Airway epithelial cell (primary cell): Measurements from ENCODE around the gene OGA. TPM values are rescaled to one million over a fixed set of nuclear protein-coding genes. Genes with fewer than 3 reads are reported as not detected.

Experiments used
- total RNA-seq: library from RNA; depleted of rRNA; stranded (reverse); fragments of >200 nt; gene quantifications from 2 replicates; pipeline ENCODE4 v1.2.3, GENCODE V29; 2015

Gene OGA
- 55.8 and 57.7 TPM in 2 replicates for total RNA-seq

GRCh38 chr10:101818119-101818871 lies at the start of gene OGA:
TSS of gene OGA (minus strand) at chr10:101818444. CDS start at chr10:101818022, 422 bp downstream.

DNA sequence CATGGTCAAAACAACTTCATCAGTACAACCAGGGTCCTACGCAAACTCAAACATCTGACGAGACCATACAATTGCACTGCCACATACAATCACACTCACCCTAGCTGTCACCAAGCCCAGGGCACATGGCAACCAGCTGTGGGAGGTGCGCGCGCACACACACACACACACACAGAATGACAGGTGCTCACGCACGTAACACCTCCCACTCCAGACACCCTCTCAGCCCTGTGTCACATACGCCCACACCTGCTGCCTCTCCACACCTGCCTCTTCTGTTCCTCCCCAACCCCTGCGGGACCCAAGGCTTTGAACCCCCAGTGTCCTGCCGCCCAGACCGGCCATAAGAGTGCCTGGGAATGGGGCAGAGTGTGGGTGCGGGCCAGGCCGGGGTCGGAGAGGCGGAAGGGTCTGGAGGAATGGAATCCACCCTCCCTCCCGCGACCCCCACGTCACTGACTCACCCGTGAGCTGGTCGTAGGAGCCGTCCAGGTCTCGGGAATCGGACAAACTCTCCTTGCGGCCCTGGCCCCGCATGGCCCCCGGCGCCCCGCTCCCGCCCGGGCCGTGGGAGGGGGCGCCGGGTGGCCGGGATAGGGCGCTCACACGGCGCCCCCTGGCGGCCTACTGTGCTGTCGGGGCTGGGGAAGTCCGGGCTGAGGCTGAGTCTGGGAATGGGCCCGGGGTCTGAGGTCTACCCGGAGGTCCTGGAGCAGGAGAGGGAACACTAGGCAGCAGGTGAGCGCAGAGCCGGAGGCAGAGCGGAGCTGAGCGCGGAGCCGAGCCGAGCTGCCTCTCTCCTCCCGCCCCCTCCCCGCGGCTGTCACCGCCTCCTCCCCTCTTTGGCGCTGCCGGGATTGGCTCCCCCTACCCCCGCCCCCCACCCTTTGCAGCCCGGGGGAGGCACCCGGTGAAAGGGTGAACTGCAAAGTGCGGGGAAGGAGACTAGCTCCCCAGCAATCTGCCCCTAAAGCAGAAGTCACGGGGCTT lies 25.1 kb upstream of the OGA start, which contains the start of gene KCNIP2:
Gene KCNIP2, minus strand, starts transcription at position 769 of the 990 bp plus-strand sequence. Its CDS starts 232 bp downstream, at position 537.

DNA sequence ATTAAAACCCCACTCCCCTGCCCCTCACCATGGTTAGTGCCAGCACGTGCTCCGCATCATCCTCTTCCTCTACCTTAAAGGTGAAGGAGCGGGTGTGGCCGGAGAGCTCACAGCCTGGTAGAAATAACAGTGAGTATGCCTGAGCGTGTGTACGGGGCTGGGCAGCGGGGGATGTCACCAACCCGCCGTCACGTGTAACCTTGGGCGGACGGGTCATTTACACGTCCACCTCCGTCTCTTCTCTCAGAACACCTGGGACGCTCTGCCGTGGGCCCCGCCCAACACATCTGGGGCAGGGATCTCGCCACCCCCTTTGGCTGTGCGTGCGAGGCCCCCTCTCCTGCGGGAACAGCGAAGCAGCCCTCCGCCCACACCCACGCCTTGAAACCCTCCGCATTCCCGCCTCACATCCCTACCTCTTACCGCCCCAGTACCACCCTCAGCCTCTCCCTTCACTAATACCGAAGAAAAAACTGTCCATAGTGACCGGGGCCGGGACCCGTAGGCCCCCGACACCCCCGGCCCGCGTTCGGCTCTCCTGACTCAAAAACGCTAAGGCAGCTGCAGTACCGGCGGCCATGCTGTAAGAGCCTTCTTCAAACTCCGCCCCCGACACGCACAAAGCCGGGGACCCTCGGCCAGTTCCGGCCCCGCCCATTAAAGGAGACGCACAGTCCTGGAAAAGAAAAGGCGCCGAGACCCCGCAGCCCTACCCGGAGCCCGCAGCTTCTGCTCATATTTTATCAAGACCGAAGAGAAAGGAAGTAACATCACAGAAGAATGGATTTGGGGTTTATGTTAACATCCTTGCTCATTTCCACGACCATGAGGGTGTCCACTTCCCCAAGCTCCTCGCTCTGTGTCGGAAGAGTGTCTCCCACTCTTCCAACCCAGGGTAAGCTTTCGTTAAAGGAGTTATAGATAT lies 35.2 kb downstream of the OGA start, which contains the start of gene NPM3:
Gene NPM3, minus strand, starts transcription at position 636 of the 925 bp plus-strand sequence. Its CDS starts 56 bp downstream, at position 580.

DNA sequence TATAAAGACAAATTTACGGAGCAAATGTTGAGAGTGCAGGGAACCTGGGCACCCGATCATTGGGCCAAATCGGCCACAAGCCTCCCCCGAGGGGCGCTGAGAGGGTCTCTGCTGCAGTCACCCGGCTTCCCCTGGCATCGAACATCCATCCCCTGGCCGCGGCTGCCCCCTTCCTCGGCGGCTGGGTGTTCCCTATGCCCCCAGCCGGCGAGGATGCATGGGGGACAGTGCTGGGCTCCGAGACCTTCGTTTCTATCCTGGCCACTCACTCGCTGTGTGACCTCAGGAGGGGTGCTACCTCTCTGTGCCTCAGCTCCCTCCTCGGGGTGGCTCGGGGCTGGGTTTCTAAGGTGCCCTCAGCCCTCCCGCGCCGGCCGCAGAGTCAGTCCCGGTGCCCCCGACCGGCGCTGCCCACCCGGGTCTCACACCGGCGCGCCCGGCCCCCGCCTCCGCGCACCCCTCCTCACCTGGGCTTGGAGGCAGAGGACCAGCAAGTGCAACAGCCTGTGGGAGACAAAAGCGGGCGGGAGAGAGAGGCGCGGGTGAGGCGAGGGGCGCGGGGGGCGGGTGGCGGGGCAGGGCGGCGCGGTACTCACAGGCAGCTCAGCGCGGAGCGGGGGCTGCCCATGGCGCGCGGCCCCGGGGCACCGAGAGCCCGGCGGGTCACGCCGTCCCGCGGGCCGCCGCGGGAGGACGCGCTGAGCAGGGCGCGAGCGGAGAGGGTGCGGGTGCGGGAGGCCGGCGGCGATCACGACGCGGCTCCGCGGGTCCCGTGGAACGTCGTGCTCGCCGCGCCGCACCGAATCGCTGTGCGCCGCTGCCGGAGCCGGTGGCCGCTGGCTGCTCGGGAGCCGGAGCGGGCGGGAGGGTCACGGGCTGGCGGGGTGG lies 42.7 kb downstream of the OGA start, which contains the start of gene FGF8:
Gene FGF8, minus strand, starts transcription at position 842 of the 888 bp plus-strand sequence. Its CDS starts 214 bp downstream, at position 628.

Other genes starting within 250 kb of the OGA start
- gene POLL, start 230.2 kb downstream of the OGA start, total RNA-seq, result 20.2 and 37.8 TPM in 2 replicates
- 46.2 and 66.8 TPM in 2 replicates for gene DPCD, start 230.1 kb downstream of the OGA start, total RNA-seq
- gene FBXW4, start 123.3 kb downstream of the OGA start, total RNA-seq, result 13.1 and 13.5 TPM in 2 replicates
- gene FGF8, start 42.3 kb downstream of the OGA start, total RNA-seq, result not detected in 2 replicates
- gene NPM3, start 35.0 kb downstream of the OGA start, total RNA-seq, result 163 and 182 TPM in 2 replicates
- 0.42 TPM in 1 of 2 replicates, not detected in the other for gene KCNIP2, start 25.4 kb upstream of the OGA start, total RNA-seq
- gene ARMH3, start 237.7 kb upstream of the OGA start, total RNA-seq, result 9.1 and 12.7 TPM in 2 replicates
- gene HPS6, start 246.9 kb upstream of the OGA start, total RNA-seq, result 49.8 and 52.5 TPM in 2 replicates